SU-DHL-6 (cell line): ENCODE data around the gene OR1C1.

Source experiments
- CTCF ChIP-seq: fragments of 200-600 bp; sonication (generic); IDR thresholded peaks from one replicate; pipeline ENCODE4 v1.5.1; 2017; ENCODE audit warnings: antibody characterized with exemption, mild to moderate bottlenecking, low read length, moderate library complexity; ENCODE audit not compliant: insufficient read depth, poor library complexity, severe bottlenecking
- EZH2phosphoT487 ChIP-seq: fragments of 200-600 bp; sonication (generic), shearing (Covaris generic); conservative IDR thresholded peaks from 2 replicates; pipeline ENCODE4 v1.6.1; 2018; ENCODE audit warnings: mild to moderate bottlenecking, antibody characterized with exemption, low read length, moderate library complexity, mixed read lengths

GRCh38 chr1:247746391-247746935, 13.9 kb downstream of the OR1C1 start:
- TF ChIP-seq CTCF = no peak
- no peak for TF ChIP-seq EZH2phosphoT487
